Iris pigment epithelial cell (primary cell): ENCODE results near the gene PNMA3.
"Not testable (repeated sequence)": the region's sequence is repeated elsewhere in the genome, so short reads cannot be mapped to it uniquely, and the experiment has no call there.

Experiments
- DNase-seq: peaks from one replicate; pipeline ENCODE4 v3.0.0-alpha.2; 2011; ENCODE audit warnings: low read depth

Gene PNMA3

GRCh38 chrX:153074262-153074899 lies 18.1 kb downstream of the PNMA3 start:
- no peak for DNase-seq

GRCh38 chrX:153074935-153075334 lies 18.7 kb downstream of the PNMA3 start:
- no peak for DNase-seq

- DNase-seq = no peak
These were observed 19.1 kb downstream of the PNMA3 start for GRCh38 chrX:153075366-153075765.

GRCh38 chrX:153077437-153078135 lies 21.3 kb downstream of the PNMA3 start:
- DNase-seq = not testable (repeated sequence)

- DNase-seq = not testable (repeated sequence)
These were observed 27.1 kb downstream of the PNMA3 start for GRCh38 chrX:153083238-153083923.

- no peak for DNase-seq
These were observed 46.1 kb downstream of the PNMA3 start for GRCh38 chrX:153102418-153102817.

- DNase-seq = not testable (repeated sequence)
These were observed 48.7 kb downstream of the PNMA3 start for GRCh38 chrX:153104959-153105358.

- DNase-seq = not testable (repeated sequence)
These were observed 50.0 kb downstream of the PNMA3 start for GRCh38 chrX:153106092-153106801.
